Body of pancreas (tissue), 4 donors: ENCODE data around the gene DLG3. TPM values are rescaled to one million over a fixed set of nuclear protein-coding genes. Genes with fewer than 3 reads are reported as not detected.

ENCODE experiments used
- ATAC-seq: fragments of 150-250 bp; one replicate; pipeline ENCODE4 v1.9.1; 2016
- DNase-seq, 4 donors: peaks; one replicate each; pipeline ENCODE4 v3.0.0-alpha.2; 2019
- H3K27ac ChIP-seq, 4 donors: fragments of 200-600 bp; sonication (generic); 1 replicate in 3 of 4; 2 replicates in 1 of 4; pipeline versions ENCODE4 v1.5.1 to v1.6.1; 2016 to 2019; ENCODE audit warnings: mild to moderate bottlenecking in 1 of 4, mixed read lengths in 1 of 4, moderate library complexity in 1 of 4
- H3K27me3 ChIP-seq, 2 donors: fragments of 200-600 bp; sonication (generic); one replicate each; pipeline ENCODE4 v1.6.0; 2016; ENCODE audit warnings: mild to moderate bottlenecking in 1 of 2
- H3K36me3 ChIP-seq, 2 donors: fragments of 200-600 bp; sonication (generic); replicated peaks in 1 of 2; 2 replicates each; pipeline ENCODE4 v1.5.1; 2016; ENCODE audit warnings: low read depth in 2 of 2; ENCODE audit not compliant: insufficient read depth in 1 of 2
- H3K4me1 ChIP-seq: fragments of 200-600 bp; sonication (generic); one replicate; pipeline ENCODE4 v1.6.0; 2016
- H3K4me3 ChIP-seq, 2 donors: fragments of 200-600 bp; sonication (generic); 1 replicate in 1 of 2; 2 replicates in 1 of 2; pipeline ENCODE4 v1.5.1; 2016 to 2019
- H3K9me3 ChIP-seq, 3 donors: fragments of 200-600 bp; sonication (generic); 1 replicate in 2 of 3; 2 replicates in 1 of 3; pipeline ENCODE4 v1.5.1; 2016
- CTCF ChIP-seq, 7 experiments: fragments of 450-650 bp in 4 of 7; fragments of 200-600 bp in 3 of 7; sonication (generic) in 3 of 7; IDR thresholded peaks; one replicate each; pipeline ENCODE4 v1.5.1; 2016 to 2019; ENCODE audit warnings: antibody characterized with exemption in 7 of 7
- POLR2A ChIP-seq, 3 donors: fragments of 450-650 bp; IDR thresholded peaks; one replicate each; pipeline ENCODE4 v1.6.1; 2016; ENCODE audit warnings: antibody characterized with exemption in 3 of 3, mild to moderate bottlenecking in 2 of 3
- WGBS, 2 donors: methylation state at CpG; one replicate each; pipeline ENCODE4 v1.1.5; 2017; 5-methylcytosine and 5-hydroxymethylcytosine counted together
- intact Hi-C: fragments of 100-400 bp; cut with DNase I; formaldehyde crosslinking; loops from one replicate; pipeline ENCODE4 v1.15.1; 2023
- total RNA-seq, 2 donors: library from RNA; depleted of rRNA; stranded (reverse); fragments of >200 nt; gene quantifications; one replicate each; pipeline ENCODE4 v1.1.0, GENCODE V29; 2016

Gene DLG3
- total RNA-seq, 2 donors from 2014 or later = 26.0 to 26.7 TPM

GRCh38 chrX:70485466-70485865 is 40.8 kb downstream of the DLG3 start:
- Histone ChIP-seq H3K27ac (peak overlapping the region in 3 of 4 donors; percentile 25 to 37 (median 31)), H3K27me3 (no peaks in the 10 kb centered on the region), H3K9me3 (no peaks in the 10 kb centered on the region), H3K4me1 (peaks cover 42% of the 10 kb centered on the region), H3K4me3 (no peak overlapping the region), H3K36me3 (no peaks in the 10 kb centered on the region)
- TF ChIP-seq CTCF (IDR thresholded peaks at IDR 0.05) = no peak
- TF ChIP-seq POLR2A (IDR thresholded peaks at IDR 0.05) = no peak
- intact Hi-C loops = no loop called here
- 28 to 29% methylated on average over 7 of the region's 7 CpGs for WGBS, 2 donors
- DNase-seq = no peak
- ATAC-seq = no peak

- Histone ChIP-seq H3K4me3 (no peak overlapping the region), H3K36me3 (peaks cover 0 to 4% of the 10 kb centered on the region in 2 donors), H3K27ac (no peak overlapping the region), H3K9me3 (no peaks in the 10 kb centered on the region), H3K4me1 (peaks cover 11% of the 10 kb centered on the region), H3K27me3 (no peaks in the 10 kb centered on the region)
- DNase-seq (no peak), ATAC-seq (no peak)
- WGBS, 2 donors = 55 to 78% methylated on average over 2 of the region's 2 CpGs
- TF ChIP-seq POLR2A (IDR thresholded peaks at IDR 0.05) = no peak
- TF ChIP-seq CTCF (IDR thresholded peaks at IDR 0.05) = no peak
- intact Hi-C loops = no loop called here
These were observed 44.2 kb downstream of the DLG3 start for GRCh38 chrX:70488856-70489255.

GRCh38 chrX:70494441-70494840 is 49.8 kb downstream of the DLG3 start:
- no peak for TF ChIP-seq CTCF (IDR thresholded peaks at IDR 0.05)
- no peak for ATAC-seq

GRCh38 chrX:70496491-70496890 is 51.9 kb downstream of the DLG3 start:
- peaks cover 4% of the 10 kb centered on the region in 2 donors for H3K36me3 ChIP-seq
- TF ChIP-seq POLR2A (IDR thresholded peaks at IDR 0.05) (no peak), CTCF (IDR thresholded peaks at IDR 0.05) (no peak)
- no peak for ATAC-seq
- no peak overlapping the region for H3K4me3 ChIP-seq
- no peak overlapping the region for H3K27ac ChIP-seq
- WGBS, 2 donors = 29 to 78% methylated on average over 1 to 5 of the region's 5 CpGs
- H3K27me3 ChIP-seq = no peaks in the 10 kb centered on the region
- H3K4me1 ChIP-seq = peaks cover 7% of the 10 kb centered on the region
- DNase-seq = no peak
- intact Hi-C loops = no loop called here
- H3K9me3 ChIP-seq = no peaks in the 10 kb centered on the region

More at GRCh38 chrX:70494441-70494840, 49.8 kb downstream of the DLG3 start:
- no peaks in the 10 kb centered on the region for H3K27me3 ChIP-seq
- DNase-seq = no peak
- H3K27ac ChIP-seq = no peak overlapping the region
- whole genome bisulfite sequencing, 2 donors = 100% methylated on average over 2 of the region's 4 CpGs; no CpG with 5 or more reads in 1 of the 2 donors
- H3K4me1 ChIP-seq = peaks cover 7% of the 10 kb centered on the region
- H3K36me3 ChIP-seq = peaks cover 4% of the 10 kb centered on the region in 2 donors
- H3K4me3 ChIP-seq = no peak overlapping the region
- H3K9me3 ChIP-seq = no peaks in the 10 kb centered on the region
- intact Hi-C loops = no loop called here

- TF ChIP-seq CTCF (IDR thresholded peaks at IDR 0.05) (no peak), POLR2A (IDR thresholded peaks at IDR 0.05) (no peak)
These were observed 52.4 kb downstream of the DLG3 start for GRCh38 chrX:70497026-70497425.

More at GRCh38 chrX:70497026-70497425, 52.4 kb downstream of the DLG3 start:
- Histone ChIP-seq H3K27ac (no peak overlapping the region), H3K27me3 (no peaks in the 10 kb centered on the region), H3K4me3 (no peak overlapping the region), H3K4me1 (peaks cover 7% of the 10 kb centered on the region), H3K36me3 (peaks cover 4% of the 10 kb centered on the region in 2 donors), H3K9me3 (no peaks in the 10 kb centered on the region)
- 84% methylated on average over 3 of the region's 3 CpGs; no CpG with 5 or more reads in 1 of the 2 donors for WGBS, 2 donors
- DNase-seq (no peak), ATAC-seq (no peak)
- intact Hi-C loops = no loop called here
